A549 (cell line): ENCODE measurements around the gene CCDC187. TPM values are rescaled to one million over a fixed set of nuclear protein-coding genes. Genes with fewer than 3 reads are reported as not detected.

Source experiments
- ATAC-seq, 2 experiments: fragments of 200-7000 bp in 1 of 2; fragments of >200 bp in 1 of 2; cut with Nextera tagmentation in 1 of 2; cut with Tn5 transposase in 1 of 2; 3 replicates each; pipeline versions ENCODE4 v1.8.0 to v1.9.1; 2018 to 2020; ENCODE audit warnings: mild to moderate bottlenecking in 1 of 2, moderate library complexity in 1 of 2
- CTCF ChIA-PET: fragments of 300-600 bp; sonication (Branson Sonifier 250); formaldehyde crosslinking; extraction: SDS; loops from one replicate; lab custom pipeline; 2021; ENCODE audit warnings: antibody characterized with exemption, inconsistent platforms; lab: Yijun Ruan, JAX
- POLR2A ChIA-PET: fragments of 350-600 bp; formaldehyde crosslinking; extraction: SDS; loops from one replicate; lab custom pipeline; 2021; ENCODE audit warnings: antibody characterized with exemption, inconsistent platforms; lab: Yijun Ruan, JAX
- DNase-seq, 2 experiments: peaks; one replicate each; pipeline versions ENCODE4 v3.0.0 to v3.0.0-alpha.2; 2011 to 2016; ENCODE audit warnings: low read depth in 1 of 2, low spot score in 1 of 2
- FAIRE-seq: peaks from 2 replicates; lab custom pipeline; 2011; peaks lifted over from hg19 to GRCh38; lab: Jason Lieb, UNC
- H3K27ac ChIP-seq, 2 experiments: fragments of >200 bp; sonication (Bioruptor Twin); formaldehyde crosslinking; 3 replicates each; pipeline ENCODE4 v1.5.1; 2016 to 2017
- H3K4me1 ChIP-seq: fragments of >200 bp; sonication (Bioruptor Twin); formaldehyde crosslinking; 3 replicates; pipeline ENCODE4 v1.6.1; 2016
- H3K4me2 ChIP-seq: fragments of >200 bp; sonication (Bioruptor Twin); formaldehyde crosslinking; 3 replicates; pipeline ENCODE4 v1.6.1; 2016
- H3K4me3 ChIP-seq: fragments of >200 bp; sonication (Bioruptor Twin); formaldehyde crosslinking; 3 replicates; pipeline ENCODE4 v1.5.1; 2016
- H3K9me3 ChIP-seq: fragments of >200 bp; sonication (Bioruptor Twin); formaldehyde crosslinking; 3 replicates; pipeline ENCODE4 v1.6.1; 2016
- HOXB13 ChIP-seq: fragments of 250-450 bp; sonication (Bioruptor Pico); IDR thresholded peaks from 2 replicates; pipeline ENCODE4 v1.5.0; 2020; ENCODE audit warnings: low read depth, mild to moderate bottlenecking, moderate library complexity
- JUN ChIP-seq, 2 experiments: fragments of >200 bp; sonication (Bioruptor Twin); formaldehyde crosslinking; IDR thresholded peaks; 2 replicates in 1 of 2; 3 replicates in 1 of 2; pipeline ENCODE4 v1.6.1; 2016 to 2017
- JUNB ChIP-seq: fragments of >200 bp; sonication (Bioruptor Twin); formaldehyde crosslinking; IDR thresholded peaks from 2 replicates; pipeline ENCODE4 v1.6.1; 2016
- MYC ChIP-seq: IDR thresholded peaks from 2 replicates; pipeline ENCODE4 v1.6.1; 2012; ENCODE audit warnings: mild to moderate bottlenecking, inconsistent platforms, low read length, improper control_type of control experiment, borderline replicate concordance
- NPAS2 ChIP-seq: fragments of 250-450 bp; sonication (Bioruptor Pico); IDR thresholded peaks from 2 replicates; pipeline ENCODE4 v1.8.0; 2022; ENCODE audit warnings: mild to moderate bottlenecking, moderate library complexity, borderline replicate concordance
- RAD21 ChIP-seq, 2 experiments: fragments of >200 bp in 1 of 2; sonication (Bioruptor Twin) in 1 of 2; formaldehyde crosslinking in 1 of 2; IDR thresholded peaks in 1 of 2; conservative IDR thresholded peaks in 1 of 2; 2 replicates in 1 of 2; 3 replicates in 1 of 2; pipeline ENCODE4 v1.6.1; 2012 to 2018; ENCODE audit warnings: inconsistent platforms in 1 of 2
- RCOR1 ChIP-seq: fragments of 150-350 bp; IDR thresholded peaks from 2 replicates; pipeline ENCODE4 v1.6.1; 2014; ENCODE audit warnings: antibody characterized with exemption, low read length, low read depth
- ZC3H11A ChIP-seq: fragments of 450-650 bp; IDR thresholded peaks from 2 replicates; pipeline ENCODE4 v1.6.1; 2014; ENCODE audit warnings: antibody characterized with exemption, mild to moderate bottlenecking
- whole genome bisulfite sequencing: methylation state at CpG from one replicate; pipeline ENCODE4 v1.1.6; 2017; ENCODE audit errors: missing lambda C conversion rate; 5-methylcytosine and 5-hydroxymethylcytosine counted together
- polyA plus RNA-seq, 4 experiments: library from polyadenylated mRNA; depleted of rRNA in 3 of 4; stranded (reverse); fragments of >200 nt; fragmentation: RNase III in 1 of 4; extraction: RNeasy Plus Mini Kit Qiagen cat#74134 plus additional on column Dnase treatment in 1 of 4; gene quantifications; 2 replicates in 3 of 4; 3 replicates in 1 of 4; pipeline ENCODE4 v1.2.3, GENCODE V29; 2011 to 2017
- TF ChIP-seq, protein P1 (sequence below): IDR thresholded peaks from 2 replicates; pipeline ENCODE4 v1.6.1; 2012
- TF ChIP-seq, protein P2 (sequence below): fragments of >200 bp; sonication (Bioruptor Twin); formaldehyde crosslinking; IDR thresholded peaks from 2 replicates; pipeline ENCODE4 v1.6.1; 2016
- TF ChIP-seq, protein P3 (sequence below): fragments of 250-450 bp; sonication (Bioruptor Pico); IDR thresholded peaks from 2 replicates; pipeline ENCODE4 v1.5.0; 2021; ENCODE audit warnings: mild to moderate bottlenecking, moderate library complexity, borderline replicate concordance
- TF ChIP-seq, protein P4 (sequence below): fragments of >200 bp; sonication (Bioruptor Twin); formaldehyde crosslinking; IDR thresholded peaks from 3 replicates; pipeline ENCODE4 v1.5.1; 2016

CCDC187 gene
- polyA plus RNA-seq, 2 of the 4 experiments (the other 2 are of a cell fraction), result under 0.01 TPM; not detected in 1

DNA sequence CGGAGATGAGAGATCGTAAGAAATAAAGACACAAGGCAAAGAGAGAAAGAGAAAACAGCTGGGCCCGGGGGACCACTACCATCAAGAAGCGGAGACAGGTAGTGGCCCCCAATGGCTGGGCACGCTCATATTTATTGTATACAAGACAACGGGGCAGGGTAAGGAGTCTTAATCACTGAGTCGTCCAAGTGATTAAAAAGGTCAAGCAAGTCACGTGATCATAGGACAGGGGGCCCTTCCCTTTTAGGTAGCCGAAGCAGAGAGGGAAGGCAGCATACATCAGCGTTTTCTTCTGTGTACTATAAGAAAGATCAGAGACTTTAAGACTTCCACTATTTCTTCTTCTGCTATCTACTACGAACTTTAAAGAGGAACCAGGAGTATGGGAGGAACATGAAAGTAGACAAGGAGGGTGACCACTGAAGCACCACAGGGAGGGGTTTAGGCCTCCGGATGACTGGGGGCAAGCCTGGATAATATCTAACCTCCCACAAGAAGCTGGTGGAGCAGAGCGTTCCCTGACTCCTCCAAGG is 33.7 kb downstream of the CCDC187 start:
- 69% methylated on average over 13 of the region's 13 CpGs for WGBS
- ChIA-PET POLR2A (no interaction called here), CTCF (interaction anchor here (1.2 to 4.7 kb wide), 2 partner anchors 13 to 18 kb away, joined by 3 to 49 read pairs; no protein-coding TSS in a partner anchor)
- no peak for DNase-seq
- no peak overlapping the region for H3K4me3 ChIP-seq
- no peak for FAIRE-seq
- H3K4me1 ChIP-seq, result peaks cover 5% of the 10 kb centered on the region; the same call in 1 of the 3 replicates
- ATAC-seq, result no peak
- H3K4me2 ChIP-seq, result no peak overlapping the region
- no peak overlapping the region for H3K27ac ChIP-seq
- TF ChIP-seq RCOR1, result no peak
- TF ChIP-seq ZC3H11A, result no peak
- TF ChIP-seq RAD21 (conservative IDR thresholded peaks at IDR 0.05 in 1 of 2, IDR thresholded peaks at IDR 0.05 in 1 of 2), result no peak
- TF ChIP-seq, protein P1, sequence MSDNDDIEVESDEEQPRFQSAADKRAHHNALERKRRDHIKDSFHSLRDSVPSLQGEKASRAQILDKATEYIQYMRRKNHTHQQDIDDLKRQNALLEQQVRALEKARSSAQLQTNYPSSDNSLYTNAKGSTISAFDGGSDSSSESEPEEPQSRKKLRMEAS, result no peak
- TF ChIP-seq, protein P2, sequence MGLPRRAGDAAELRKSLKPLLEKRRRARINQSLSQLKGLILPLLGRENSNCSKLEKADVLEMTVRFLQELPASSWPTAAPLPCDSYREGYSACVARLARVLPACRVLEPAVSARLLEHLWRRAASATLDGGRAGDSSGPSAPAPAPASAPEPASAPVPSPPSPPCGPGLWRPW, result no peak
- no peak for TF ChIP-seq JUN (IDR thresholded peaks at IDR 0.05)
- no peaks in the 10 kb centered on the region for H3K9me3 ChIP-seq

DNA sequence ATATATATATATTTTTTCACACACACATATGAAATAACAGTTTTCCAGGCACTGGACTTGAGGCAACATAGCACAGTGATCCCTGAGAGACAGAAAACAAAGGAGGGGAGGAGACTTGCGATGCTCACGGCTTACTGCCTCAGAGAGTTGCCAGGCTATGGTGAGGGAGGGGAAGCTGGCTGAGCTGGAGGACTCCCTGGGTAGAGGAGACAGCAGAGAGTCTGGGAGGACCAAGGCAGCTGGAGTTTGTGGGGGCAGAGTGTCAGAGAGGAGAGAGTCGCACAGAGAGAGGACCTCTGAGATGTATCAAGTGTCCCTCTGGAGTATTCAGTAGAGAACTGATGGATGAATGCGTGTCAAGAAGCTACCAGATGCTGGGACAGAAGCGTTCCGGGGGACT is 35.2 kb downstream of the CCDC187 start:
- POLR2A ChIA-PET, result interaction anchor here (2.4 kb wide), 1 partner anchor 9 kb away, joined by 11 read pairs; no protein-coding TSS in a partner anchor

DNA sequence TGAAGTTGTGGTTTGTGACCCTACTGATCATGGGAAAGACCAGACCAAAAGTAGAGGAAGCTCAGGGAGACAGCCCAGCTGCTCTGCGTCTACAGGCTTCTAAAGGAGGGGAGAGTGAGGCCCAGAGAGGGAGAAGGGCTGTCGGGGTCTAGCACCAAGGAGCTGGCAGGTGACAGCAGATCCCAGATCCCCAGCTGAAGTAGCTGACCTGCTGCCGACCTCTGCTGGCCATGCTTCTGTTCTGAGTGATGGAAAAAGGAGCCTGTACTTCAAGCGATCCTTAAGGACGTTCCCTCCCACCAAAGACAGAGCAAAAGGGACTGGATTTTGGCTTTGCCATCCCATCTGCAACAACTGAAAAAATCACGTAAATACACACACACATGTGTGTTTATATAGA is 35.6 kb downstream of the CCDC187 start:
- TF ChIP-seq, protein P3, sequence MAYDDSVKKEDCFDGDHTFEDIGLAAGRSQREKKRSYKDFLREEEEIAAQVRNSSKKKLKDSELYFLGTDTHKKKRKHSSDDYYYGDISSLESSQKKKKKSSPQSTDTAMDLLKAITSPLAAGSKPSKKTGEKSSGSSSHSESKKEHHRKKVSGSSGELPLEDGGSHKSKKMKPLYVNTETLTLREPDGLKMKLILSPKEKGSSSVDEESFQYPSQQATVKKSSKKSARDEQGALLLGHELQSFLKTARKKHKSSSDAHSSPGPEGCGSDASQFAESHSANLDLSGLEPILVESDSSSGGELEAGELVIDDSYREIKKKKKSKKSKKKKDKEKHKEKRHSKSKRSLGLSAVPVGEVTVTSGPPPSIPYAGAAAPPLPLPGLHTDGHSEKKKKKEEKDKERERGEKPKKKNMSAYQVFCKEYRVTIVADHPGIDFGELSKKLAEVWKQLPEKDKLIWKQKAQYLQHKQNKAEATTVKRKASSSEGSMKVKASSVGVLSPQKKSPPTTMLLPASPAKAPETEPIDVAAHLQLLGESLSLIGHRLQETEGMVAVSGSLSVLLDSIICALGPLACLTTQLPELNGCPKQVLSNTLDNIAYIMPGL, result no peak
- TF ChIP-seq MYC (no peak), HOXB13 (CRISPR knock-in tag) (no peak), RAD21 (conservative IDR thresholded peaks at IDR 0.05 in 1 of 2, IDR thresholded peaks at IDR 0.05 in 1 of 2) (peak in 1 of 2 experiments; percentile 25; a peak in 1 of 5 replicates)
- TF ChIP-seq, protein P4, sequence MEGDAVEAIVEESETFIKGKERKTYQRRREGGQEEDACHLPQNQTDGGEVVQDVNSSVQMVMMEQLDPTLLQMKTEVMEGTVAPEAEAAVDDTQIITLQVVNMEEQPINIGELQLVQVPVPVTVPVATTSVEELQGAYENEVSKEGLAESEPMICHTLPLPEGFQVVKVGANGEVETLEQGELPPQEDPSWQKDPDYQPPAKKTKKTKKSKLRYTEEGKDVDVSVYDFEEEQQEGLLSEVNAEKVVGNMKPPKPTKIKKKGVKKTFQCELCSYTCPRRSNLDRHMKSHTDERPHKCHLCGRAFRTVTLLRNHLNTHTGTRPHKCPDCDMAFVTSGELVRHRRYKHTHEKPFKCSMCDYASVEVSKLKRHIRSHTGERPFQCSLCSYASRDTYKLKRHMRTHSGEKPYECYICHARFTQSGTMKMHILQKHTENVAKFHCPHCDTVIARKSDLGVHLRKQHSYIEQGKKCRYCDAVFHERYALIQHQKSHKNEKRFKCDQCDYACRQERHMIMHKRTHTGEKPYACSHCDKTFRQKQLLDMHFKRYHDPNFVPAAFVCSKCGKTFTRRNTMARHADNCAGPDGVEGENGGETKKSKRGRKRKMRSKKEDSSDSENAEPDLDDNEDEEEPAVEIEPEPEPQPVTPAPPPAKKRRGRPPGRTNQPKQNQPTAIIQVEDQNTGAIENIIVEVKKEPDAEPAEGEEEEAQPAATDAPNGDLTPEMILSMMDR, result no peak
- TF ChIP-seq, all 56 proteins: peak for 1
- no peak overlapping the region for H3K27ac ChIP-seq
- ATAC-seq, result peak in 1 of 2 experiments; percentile 45; a peak in 3 of 6 replicates
- FAIRE-seq, result no peak
- H3K4me2 ChIP-seq, result no peak overlapping the region
- H3K4me3 ChIP-seq, result no peak overlapping the region
- no peaks in the 10 kb centered on the region for H3K9me3 ChIP-seq
- 63% methylated on average over 6 of the region's 6 CpGs for WGBS
- H3K4me1 ChIP-seq, result peaks cover 5% of the 10 kb centered on the region; the same call in 1 of the 3 replicates
- ChIA-PET CTCF (interaction anchor here (0.7 to 4.7 kb wide), 16 partner anchors 8 to 301 kb away, joined by 3 to 49 read pairs (median 3); no protein-coding TSS in a partner anchor), POLR2A (interaction anchor here (2.4 kb wide), 1 partner anchor 10 kb away, joined by 11 read pairs; no protein-coding TSS in a partner anchor)
- DNase-seq, result peak in 1 of 2 experiments; percentile 41

More for the DNA sequence above, 35.2 kb downstream of the CCDC187 start:
- no peak overlapping the region for H3K27ac ChIP-seq
- CTCF ChIA-PET, result interaction anchor here (0.7 to 4.7 kb wide), 13 partner anchors 8 to 302 kb away, joined by 3 to 49 read pairs (median 3); no protein-coding TSS in a partner anchor
- FAIRE-seq, result no peak
- TF ChIP-seq JUNB (no peak), NPAS2 (CRISPR knock-in tag) (no peak)
- 83% methylated on average over 6 of the region's 6 CpGs for WGBS
- no peak for ATAC-seq
- no peaks in the 10 kb centered on the region for H3K9me3 ChIP-seq
- H3K4me1 ChIP-seq, result peaks cover 5% of the 10 kb centered on the region; the same call in 1 of the 3 replicates
- no peak for DNase-seq
- H3K4me2 ChIP-seq, result no peak overlapping the region
- H3K4me3 ChIP-seq, result no peak overlapping the region
